ENCODE measurements around the gene FSD1. TPM values are rescaled to one million over a fixed set of nuclear protein-coding genes. Genes with fewer than 3 reads are reported as not detected.

The FSD1 gene
- total and polyA plus RNA-seq, 3 experiments from 2014 or later: 3.1 to 13.9 (median 10.9) TPM

DNA sequence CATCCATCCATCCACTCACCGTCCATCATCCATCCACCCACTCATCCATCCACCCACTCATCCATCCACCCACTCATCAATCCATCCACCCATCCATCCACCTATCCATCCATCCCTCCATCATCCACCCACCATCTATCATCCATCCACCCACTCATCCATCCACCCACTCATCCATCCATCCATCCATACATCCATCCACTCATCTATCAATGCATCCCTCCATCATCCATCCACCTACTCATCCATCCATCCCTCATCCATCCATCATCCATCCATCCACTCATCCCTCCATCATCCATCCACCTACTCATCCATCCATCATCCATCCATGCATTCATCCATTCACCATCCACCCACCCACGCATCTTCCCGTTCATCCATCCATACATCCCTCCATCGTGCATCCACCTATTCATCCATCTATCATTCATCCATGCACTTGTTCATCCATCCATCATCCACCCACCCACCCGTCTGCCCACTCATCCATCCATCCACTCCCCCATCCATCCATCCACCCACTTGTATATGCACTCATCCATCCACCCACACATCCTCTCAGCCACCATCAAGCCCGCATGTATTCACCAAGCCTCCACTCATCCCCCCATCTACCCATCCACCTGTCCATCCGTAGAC, 30.7 kb downstream of the FSD1 start:
- peaks cover 9% of the 10 kb centered on the region for H3K4me1 ChIP-seq (ENCODE audit: insufficient read depth, low read length)
- ChIA-PET POLR2A (no interaction called here), CTCF (no interaction called here)
- no peak overlapping the region for H3K27ac ChIP-seq (ENCODE audit: low read depth, low read length)
- Mint-ChIP-seq H3K27ac (peak overlapping the region in 1 of 8 donors; percentile 27), H3K4me1 (peaks cover 12 to 19% (median 18%) of the 10 kb centered on the region in 3 donors), H3K36me3 (no peaks in the 10 kb centered on the region), H3K27me3 (no peaks in the 10 kb centered on the region), H3K9me3 (no peaks in the 10 kb centered on the region), H3K4me3 (peak overlapping the region in 1 of 7 donors; percentile 64)
- no peak overlapping the region for H3K4me3 ChIP-seq (ENCODE audit: low read length)
- DNase-seq: no peak
- H3K9me3 ChIP-seq (ENCODE audit: low read length): no peaks in the 10 kb centered on the region
- H3K27me3 ChIP-seq (ENCODE audit: insufficient read depth, low read length, poor library complexity, severe bottlenecking): no peaks in the 10 kb centered on the region
- no peaks in the 10 kb centered on the region for H3K36me3 ChIP-seq (ENCODE audit: insufficient read depth, low read length)

DNA sequence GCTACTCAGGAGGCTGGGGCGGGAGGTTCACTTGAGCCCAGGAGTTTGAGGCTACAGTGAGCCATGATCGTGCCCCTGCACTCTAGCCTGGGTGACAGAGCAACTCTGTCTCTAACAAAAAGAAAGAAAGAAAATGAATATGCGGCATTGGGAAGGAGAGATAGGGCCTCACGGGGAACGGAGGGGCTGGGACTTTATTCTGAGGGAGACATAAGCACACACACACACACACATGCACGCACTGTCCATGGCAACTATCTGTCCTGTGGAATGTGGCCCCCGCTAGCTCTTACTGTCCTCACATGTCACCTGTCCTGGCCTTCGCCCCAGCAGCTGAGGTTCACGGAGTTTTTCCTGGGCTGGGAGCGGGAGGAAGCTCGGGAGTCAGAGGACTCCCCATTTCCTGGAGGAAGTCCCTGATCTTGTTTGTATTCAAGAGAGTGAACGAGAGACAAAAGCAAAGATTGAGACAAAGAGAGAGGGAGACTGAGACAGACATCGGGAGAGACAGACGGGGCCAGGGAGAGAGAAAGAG, 33.6 kb downstream of the FSD1 start:
- peak overlapping the region; percentile 66 for H3K4me3 ChIP-seq (ENCODE audit: low read length)
- no peaks in the 10 kb centered on the region for H3K36me3 ChIP-seq (ENCODE audit: insufficient read depth, low read length)
- peak overlapping the region; percentile 57 for H3K27ac ChIP-seq (ENCODE audit: low read depth, low read length)
- no peak for DNase-seq
- Mint-ChIP-seq H3K27ac (peak overlapping the region in 7 of 8 donors; percentile 29 to 88 (median 74)), H3K27me3 (peaks cover 0 to 3% of the 10 kb centered on the region in 2 donors), H3K36me3 (peaks cover 0 to 2% (median 0%) of the 10 kb centered on the region in 3 donors), H3K4me1 (peaks cover 23 to 31% (median 29%) of the 10 kb centered on the region in 3 donors), H3K4me3 (peak overlapping the region; percentile 70 to 91 (median 79)), H3K9me3 (no peaks in the 10 kb centered on the region)
- no peaks in the 10 kb centered on the region for H3K9me3 ChIP-seq (ENCODE audit: low read length)
- CTCF ChIA-PET: interaction anchor here (1.0 to 2.5 kb wide), 2 partner anchors 64 to 70 kb away, joined by 3 to 8 read pairs; partner anchors contain the start of gene CHAF1A
- peaks cover 14% of the 10 kb centered on the region for H3K4me1 ChIP-seq (ENCODE audit: insufficient read depth, low read length)
- POLR2A ChIA-PET: interaction anchor here (0.5 to 0.8 kb wide), 2 partner anchors 15 to 106 kb away, joined by 3 to 4 read pairs; no protein-coding TSS in a partner anchor
- no peaks in the 10 kb centered on the region for H3K27me3 ChIP-seq (ENCODE audit: insufficient read depth, low read length, poor library complexity, severe bottlenecking)

DNA sequence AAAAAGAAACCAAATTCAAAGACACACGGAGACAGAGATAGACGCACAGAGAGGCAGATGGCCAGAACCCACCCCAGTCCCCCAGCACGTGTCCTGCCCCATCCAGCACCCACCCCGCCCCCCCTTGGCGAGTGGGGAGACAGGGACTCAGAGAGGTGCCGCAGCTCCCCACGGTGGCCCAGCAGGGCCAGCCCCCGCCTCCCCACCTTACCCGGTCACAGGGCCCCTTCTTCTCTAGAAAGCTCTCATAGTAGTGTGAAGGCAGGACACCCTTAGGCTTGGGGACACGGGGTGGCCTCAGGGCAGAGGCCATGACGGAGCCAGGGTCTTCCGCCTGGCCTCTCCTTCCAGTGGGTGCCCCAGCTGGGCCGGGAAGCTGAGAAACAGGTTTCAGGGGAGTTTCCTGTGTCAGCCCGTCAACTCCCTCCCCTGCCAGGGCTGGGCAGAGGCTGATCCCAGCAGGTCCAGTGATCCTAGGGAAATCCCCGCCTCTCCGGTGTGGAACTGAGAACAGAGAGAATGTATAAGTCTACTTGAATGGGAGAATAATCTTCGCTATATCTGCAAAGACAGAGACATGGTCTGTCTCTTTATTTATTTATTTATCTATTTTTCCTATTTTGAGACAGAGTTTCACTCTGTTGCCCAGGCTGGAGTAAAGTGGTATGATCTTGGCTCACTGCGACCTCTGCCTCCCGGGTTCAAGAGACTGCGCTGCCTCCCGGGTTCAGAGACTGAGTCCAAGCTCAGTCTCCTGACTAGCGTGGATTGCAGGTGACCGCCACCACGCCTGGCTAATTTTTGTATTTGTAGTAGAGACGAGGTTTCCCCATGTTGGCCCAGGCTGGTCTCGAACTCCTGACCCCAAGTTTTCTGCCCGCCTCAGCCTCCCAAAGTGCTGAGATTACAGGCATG, 34.3 kb downstream of the FSD1 start, which contains the start of gene STAP2:
Gene STAP2, minus strand, starts transcription at position 387 of the 915 bp plus-strand sequence. Its CDS starts 74 bp downstream, at position 313.
- Mint-ChIP-seq H3K4me1 (peaks cover 25 to 33% (median 33%) of the 10 kb centered on the region in 3 donors), H3K4me3 (peak within 1 kb of the TSS; percentile 70 to 91 (median 79)), H3K9me3 (no peaks in the 10 kb centered on the region), H3K36me3 (peaks cover 0 to 4% (median 0%) of the 10 kb centered on the region in 3 donors), H3K27me3 (peaks cover 0 to 3% of the 10 kb centered on the region in 2 donors), H3K27ac (peak within 1 kb of the TSS in 7 of 8 donors; percentile 29 to 88 (median 77))
- CTCF ChIA-PET: interaction anchor here (1.0 to 2.5 kb wide), 2 partner anchors 64 to 71 kb away, joined by 3 to 8 read pairs; partner anchors contain the start of gene CHAF1A
- peaks cover 14% of the 10 kb centered on the region for H3K4me1 ChIP-seq (ENCODE audit: insufficient read depth, low read length)
- H3K27me3 ChIP-seq (ENCODE audit: insufficient read depth, low read length, poor library complexity, severe bottlenecking): no peaks in the 10 kb centered on the region
- peak within 1 kb of the TSS; percentile 66 for H3K4me3 ChIP-seq (ENCODE audit: low read length)
- H3K27ac ChIP-seq (ENCODE audit: low read depth, low read length): peak within 1 kb of the TSS; percentile 57
- DNase-seq: peak in 1 of 5 donors; percentile 17
- POLR2A ChIA-PET: interaction anchor here (0.5 to 0.8 kb wide), 2 partner anchors 14 to 106 kb away, joined by 3 to 4 read pairs; no protein-coding TSS in a partner anchor
- no peaks in the 10 kb centered on the region for H3K36me3 ChIP-seq (ENCODE audit: insufficient read depth, low read length)
- no peaks in the 10 kb centered on the region for H3K9me3 ChIP-seq (ENCODE audit: low read length)

DNA sequence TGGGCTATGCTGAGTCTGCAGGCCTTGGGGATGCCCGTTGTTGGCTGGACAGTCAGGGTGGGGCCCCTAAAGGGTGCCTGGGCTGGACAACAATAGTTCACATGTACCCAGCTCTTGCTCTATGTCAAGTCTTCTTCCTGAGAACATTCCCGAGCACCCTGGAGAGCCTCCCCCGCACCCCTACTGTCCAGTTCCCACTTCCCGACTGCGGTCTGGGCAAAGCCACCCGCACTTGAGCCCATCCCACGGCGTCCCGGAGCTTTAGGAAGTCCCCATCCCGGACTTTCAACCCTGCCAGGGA, 37.9 kb downstream of the FSD1 start:
- ChIA-PET POLR2A (interaction anchor here (0.6 to 2.0 kb wide), 10 partner anchors 14 to 579 kb away, joined by 3 to 12 read pairs (median 4); partner anchors contain the start of genes CHAF1A and SH3GL1), CTCF (interaction anchor here (0.7 to 3.5 kb wide), 11 partner anchors 10 to 449 kb away, joined by 3 to 30 read pairs (median 4); partner anchors contain the start of genes CHAF1A, FEM1A, SH3GL1 and TMIGD2)
- Histone ChIP-seq H3K9me3 (ENCODE audit: low read length) (no peaks in the 10 kb centered on the region), H3K27me3 (ENCODE audit: insufficient read depth, low read length, poor library complexity, severe bottlenecking) (no peaks in the 10 kb centered on the region), H3K4me3 (ENCODE audit: low read length) (peak overlapping the region; percentile 92), H3K36me3 (ENCODE audit: insufficient read depth, low read length) (no peaks in the 10 kb centered on the region), H3K27ac (ENCODE audit: low read depth, low read length) (peak overlapping the region; percentile 60), H3K4me1 (ENCODE audit: insufficient read depth, low read length) (peaks cover 22% of the 10 kb centered on the region)
- Mint-ChIP-seq H3K9me3 (no peaks in the 10 kb centered on the region), H3K27me3 (peaks cover 0 to 3% of the 10 kb centered on the region in 2 donors), H3K4me3 (peak overlapping the region; percentile 80 to 96 (median 91)), H3K36me3 (peaks cover 0 to 18% (median 3%) of the 10 kb centered on the region in 3 donors), H3K4me1 (peaks cover 30 to 47% (median 40%) of the 10 kb centered on the region in 3 donors), H3K27ac (peak overlapping the region; percentile 82 to 99 (median 92))
- DNase-seq: no peak

DNA sequence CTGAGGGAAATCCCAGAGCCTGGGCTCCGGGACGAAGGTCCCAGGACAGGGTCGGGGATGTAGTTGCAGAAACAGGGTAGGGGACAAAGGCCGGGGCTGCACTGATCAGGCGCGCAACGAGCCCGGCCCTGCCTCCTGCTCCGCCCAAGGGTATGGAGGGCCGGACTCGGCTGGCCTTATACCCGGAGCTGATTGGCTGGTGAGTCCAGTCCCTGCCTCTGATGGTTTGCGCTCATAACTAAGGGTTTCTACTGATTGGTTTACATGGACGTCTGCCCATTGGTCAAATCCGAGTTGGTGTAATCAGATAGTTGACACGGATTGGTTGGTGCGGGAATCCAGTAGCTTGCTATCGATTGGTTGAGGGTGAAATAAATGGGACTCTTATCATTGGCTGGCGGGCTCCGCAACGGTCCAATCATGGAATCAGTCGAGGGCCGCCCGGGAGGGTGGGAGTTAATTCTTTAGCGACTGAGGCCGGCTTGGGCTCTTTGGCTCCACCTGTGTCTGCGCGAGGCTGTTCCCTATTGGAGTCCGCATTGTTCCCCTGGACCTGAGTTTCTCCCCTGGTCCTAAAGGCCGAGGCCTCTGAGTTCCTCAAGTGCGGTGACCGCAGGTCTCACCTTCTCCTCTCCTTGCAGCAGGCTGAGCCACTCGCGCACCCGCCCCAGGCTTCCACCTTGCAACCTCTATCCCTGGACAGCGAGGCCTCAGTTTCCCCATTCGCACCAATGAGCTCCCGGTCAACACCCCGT, 38.4 kb downstream of the FSD1 start:
- POLR2A ChIA-PET: interaction anchor here (0.6 to 2.0 kb wide), 13 partner anchors 10 to 580 kb away, joined by 3 to 12 read pairs (median 4); partner anchors contain the start of genes CHAF1A, HDGFL2, SH3GL1 and YJU2
- Histone ChIP-seq H3K36me3 (ENCODE audit: insufficient read depth, low read length) (no peaks in the 10 kb centered on the region), H3K4me3 (ENCODE audit: low read length) (peak overlapping the region; percentile 92), H3K4me1 (ENCODE audit: insufficient read depth, low read length) (peaks cover 22% of the 10 kb centered on the region), H3K27ac (ENCODE audit: low read depth, low read length) (peak overlapping the region; percentile 80), H3K27me3 (ENCODE audit: insufficient read depth, low read length, poor library complexity, severe bottlenecking) (no peaks in the 10 kb centered on the region), H3K9me3 (ENCODE audit: low read length) (no peaks in the 10 kb centered on the region)
- Mint-ChIP-seq H3K27me3 (peaks cover 0 to 3% of the 10 kb centered on the region in 2 donors), H3K36me3 (peaks cover 0 to 23% (median 3%) of the 10 kb centered on the region in 3 donors), H3K4me3 (peak overlapping the region; percentile 80 to 96 (median 91)), H3K4me1 (peaks cover 29 to 46% (median 38%) of the 10 kb centered on the region in 3 donors), H3K27ac (peak overlapping the region; percentile 82 to 99 (median 92)), H3K9me3 (no peaks in the 10 kb centered on the region)
- CTCF ChIA-PET: interaction anchor here (0.7 to 3.5 kb wide), 11 partner anchors 10 to 449 kb away, joined by 3 to 30 read pairs (median 4); partner anchors contain the start of genes CHAF1A, FEM1A, SH3GL1 and TMIGD2
- DNase-seq: peak; percentile 83 to 95 (median 92)

DNA sequence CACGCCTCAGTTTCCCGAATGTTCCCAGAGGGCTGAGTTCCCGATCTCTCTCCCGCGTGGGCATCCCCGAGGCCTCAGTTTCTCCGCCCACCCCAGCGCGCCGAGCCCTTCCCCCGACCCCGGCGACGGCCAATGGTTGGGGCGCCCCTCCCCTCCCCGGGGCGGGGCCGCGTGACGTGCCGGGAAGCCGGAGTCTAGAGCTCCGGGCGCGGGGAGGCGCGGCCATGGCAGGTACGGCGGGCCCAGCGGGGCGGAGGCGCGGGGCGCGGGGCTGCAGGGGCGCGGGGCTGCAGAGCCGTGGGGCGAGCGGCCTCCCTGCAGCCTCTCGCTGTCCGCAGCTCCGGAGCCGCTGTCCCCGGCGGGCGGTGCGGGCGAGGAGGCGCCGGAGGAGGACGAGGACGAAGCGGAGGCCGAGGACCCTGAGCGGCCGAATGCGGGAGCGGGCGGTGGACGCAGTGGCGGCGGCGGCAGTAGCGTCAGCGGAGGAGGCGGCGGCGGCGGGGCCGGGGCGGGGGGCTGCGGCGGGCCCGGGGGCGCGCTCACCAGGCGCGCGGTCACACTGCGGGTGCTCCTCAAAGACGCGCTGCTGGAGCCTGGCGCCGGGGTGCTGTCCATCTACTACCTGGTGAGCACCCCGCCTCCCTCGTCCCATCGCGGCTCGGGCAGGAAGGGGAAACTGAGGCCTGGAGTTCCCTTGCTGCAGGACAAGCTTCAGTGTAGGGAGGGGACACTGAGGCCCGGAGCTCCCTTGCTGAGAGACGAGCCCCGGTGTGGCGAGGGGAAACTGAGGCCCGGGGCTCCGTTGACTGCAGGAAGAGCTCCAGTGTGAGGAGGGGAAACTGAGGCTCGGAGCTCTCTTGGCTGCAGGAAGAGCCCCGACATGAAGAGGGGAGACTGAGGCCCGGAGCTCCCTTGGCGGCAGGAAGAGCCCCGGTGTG, 39.2 kb downstream of the FSD1 start, which contains the start of gene MPND:
Gene MPND, plus strand, starts transcription at position 193 of the 938 bp plus-strand sequence. Its CDS starts 32 bp downstream, at position 225.
- Mint-ChIP-seq H3K27me3 (peaks cover 0 to 3% of the 10 kb centered on the region in 2 donors), H3K9me3 (no peaks in the 10 kb centered on the region), H3K27ac (peak within 1 kb of the TSS; percentile 82 to 99 (median 92)), H3K4me1 (peaks cover 22 to 38% (median 30%) of the 10 kb centered on the region in 3 donors), H3K4me3 (peak within 1 kb of the TSS; percentile 80 to 96 (median 91)), H3K36me3 (peaks cover 0 to 26% (median 3%) of the 10 kb centered on the region in 3 donors)
- Histone ChIP-seq H3K36me3 (ENCODE audit: insufficient read depth, low read length) (no peaks in the 10 kb centered on the region), H3K9me3 (ENCODE audit: low read length) (no peaks in the 10 kb centered on the region), H3K4me3 (ENCODE audit: low read length) (peak within 1 kb of the TSS; percentile 92), H3K27ac (ENCODE audit: low read depth, low read length) (peak within 1 kb of the TSS; percentile 80), H3K4me1 (ENCODE audit: insufficient read depth, low read length) (peaks cover 21% of the 10 kb centered on the region), H3K27me3 (ENCODE audit: insufficient read depth, low read length, poor library complexity, severe bottlenecking) (no peaks in the 10 kb centered on the region)
- peak; percentile 87 to 94 (median 90) for DNase-seq
- ChIA-PET CTCF (interaction anchor here (1.0 to 3.5 kb wide), 7 partner anchors 9 to 97 kb away, joined by 3 to 30 read pairs (median 10); partner anchors contain the start of genes CHAF1A, SH3GL1 and YJU2), POLR2A (interaction anchor here (0.9 to 2.0 kb wide), 12 partner anchors 9 to 128 kb away, joined by 3 to 12 read pairs (median 4); partner anchors contain the start of genes CHAF1A, HDGFL2, SH3GL1 and YJU2)
